Neuronal stem cell (in vitro differentiated cells): ENCODE measurements around the gene LIPE.
"Not testable (repeated sequence)": the region's sequence is repeated elsewhere in the genome, so short reads cannot be mapped to it uniquely, and the experiment has no call there.

ENCODE experiments used
- DNase-seq: peaks from one replicate; pipeline ENCODE4 v3.0.0-alpha.2; 2013; ENCODE audit warnings: low spot score
- H2AFZ ChIP-seq: one replicate; pipeline ENCODE4 v1.6.1; 2013; ENCODE audit warnings: mild to moderate bottlenecking, low read length, inconsistent platforms
- H2AK5ac ChIP-seq: 2 replicates; pipeline ENCODE4 v1.6.1; 2013; ENCODE audit warnings: low read depth, mild to moderate bottlenecking, inconsistent platforms, low read length, moderate library complexity, mixed read lengths
- H2BK120ac ChIP-seq: 2 replicates; pipeline ENCODE4 v1.6.1; 2013; ENCODE audit warnings: low read depth, mild to moderate bottlenecking, inconsistent platforms, low read length, moderate library complexity, mixed read lengths
- H2BK12ac ChIP-seq: one replicate; pipeline ENCODE4 v1.6.1; 2013; ENCODE audit warnings: low read length, inconsistent platforms
- H2BK15ac ChIP-seq: 2 replicates; pipeline ENCODE4 v1.6.1; 2013; ENCODE audit warnings: mild to moderate bottlenecking, low read length, inconsistent platforms, mixed read lengths
- H2BK5ac ChIP-seq: one replicate; pipeline ENCODE4 v1.6.1; 2013; ENCODE audit warnings: inconsistent platforms, mild to moderate bottlenecking, low read length, moderate library complexity
- H3K14ac ChIP-seq: one replicate; pipeline ENCODE4 v1.6.1; 2013; ENCODE audit warnings: low read length, inconsistent platforms
- H3K18ac ChIP-seq: 2 replicates; pipeline ENCODE4 v1.6.1; 2013; ENCODE audit warnings: low read length, inconsistent platforms
- H3K23ac ChIP-seq: 2 replicates; pipeline ENCODE4 v1.6.1; 2013; ENCODE audit warnings: low read depth, mild to moderate bottlenecking, mixed read lengths, low read length, inconsistent platforms; ENCODE audit not compliant: poor library complexity
- H3K27ac ChIP-seq: replicated peaks from 3 replicates; pipeline ENCODE4 v1.5.1; 2013; ENCODE audit warnings: low read length, inconsistent platforms
- H3K27me3 ChIP-seq, 3 experiments: 2 replicates each; pipeline ENCODE4 v1.6.1; 2013; ENCODE audit warnings: low read length in 3 of 3, mild to moderate bottlenecking in 2 of 3, inconsistent platforms in 1 of 3, low read depth in 1 of 3, mixed read lengths in 1 of 3, moderate library complexity in 1 of 3; ENCODE audit not compliant: control insufficient read depth in 3 of 3, insufficient read depth in 3 of 3
- H3K36me3 ChIP-seq, 2 donors: replicated peaks in 1 of 2; 2 replicates each; pipeline ENCODE4 v1.6.1; 2013; ENCODE audit warnings: low read length in 2 of 2; ENCODE audit not compliant: control insufficient read depth in 2 of 2, insufficient read depth in 2 of 2
- H3K4ac ChIP-seq: 2 replicates; pipeline ENCODE4 v1.6.1; 2013; ENCODE audit warnings: inconsistent platforms, mild to moderate bottlenecking, low read length, moderate library complexity
- H3K4me1 ChIP-seq, 2 donors: 1 replicate in 1 of 2; 2 replicates in 1 of 2; pipeline ENCODE4 v1.6.1; 2013; ENCODE audit warnings: low read length in 2 of 2, low read depth in 1 of 2; ENCODE audit not compliant: control insufficient read depth in 2 of 2, insufficient read depth in 1 of 2
- H3K4me2 ChIP-seq: one replicate; pipeline ENCODE4 v1.6.1; 2013; ENCODE audit warnings: mild to moderate bottlenecking, low read length, inconsistent platforms; ENCODE audit not compliant: insufficient read depth, poor library complexity, severe bottlenecking
- H3K4me3 ChIP-seq, 2 donors: 2 replicates each; pipeline ENCODE4 v1.5.1; 2013; ENCODE audit warnings: low read length in 2 of 2, mild to moderate bottlenecking in 2 of 2, inconsistent platforms in 1 of 2, moderate library complexity in 1 of 2
- H3K79me1 ChIP-seq: one replicate; pipeline ENCODE4 v1.6.1; 2013; ENCODE audit warnings: low read depth, mild to moderate bottlenecking, inconsistent platforms, low read length, moderate library complexity
- H3K9ac ChIP-seq: one replicate; pipeline ENCODE4 v1.6.1; 2013; ENCODE audit warnings: mild to moderate bottlenecking, low read depth, low read length, inconsistent platforms; ENCODE audit not compliant: poor library complexity
- H3K9me3 ChIP-seq, 2 donors: replicated peaks in 1 of 2; 2 replicates each; pipeline versions ENCODE3 to v1.6.1; 2013; ENCODE audit warnings: low read length in 2 of 2, mild to moderate bottlenecking in 2 of 2, inconsistent platforms in 1 of 2, low read depth in 1 of 2, mixed read lengths in 1 of 2, moderate library complexity in 1 of 2; ENCODE audit not compliant: control insufficient read depth in 2 of 2, insufficient read depth in 1 of 2
- H4K8ac ChIP-seq: one replicate; pipeline ENCODE4 v1.6.1; 2013; ENCODE audit warnings: low read depth, mild to moderate bottlenecking, inconsistent platforms, low read length, moderate library complexity
- H4K91ac ChIP-seq: one replicate; pipeline ENCODE4 v1.6.1; 2013; ENCODE audit warnings: low read length, low read depth, mild to moderate bottlenecking, inconsistent platforms; ENCODE audit not compliant: poor library complexity
- WGBS, 2 donors: extraction: QIAGEN DNeasy Blood & Tissue Kit; methylation state at CpG; one replicate each; pipeline ENCODE4 v1.1.7; 2013; ENCODE audit warnings: missing lambda C conversion rate in 2 of 2, mixed read lengths in 1 of 2; ENCODE audit not compliant: insufficient read length in 2 of 2, insufficient replicate concordance in 1 of 2; ENCODE audit errors: extremely low coverage in 2 of 2; 5-methylcytosine and 5-hydroxymethylcytosine counted together

LIPE gene

DNA sequence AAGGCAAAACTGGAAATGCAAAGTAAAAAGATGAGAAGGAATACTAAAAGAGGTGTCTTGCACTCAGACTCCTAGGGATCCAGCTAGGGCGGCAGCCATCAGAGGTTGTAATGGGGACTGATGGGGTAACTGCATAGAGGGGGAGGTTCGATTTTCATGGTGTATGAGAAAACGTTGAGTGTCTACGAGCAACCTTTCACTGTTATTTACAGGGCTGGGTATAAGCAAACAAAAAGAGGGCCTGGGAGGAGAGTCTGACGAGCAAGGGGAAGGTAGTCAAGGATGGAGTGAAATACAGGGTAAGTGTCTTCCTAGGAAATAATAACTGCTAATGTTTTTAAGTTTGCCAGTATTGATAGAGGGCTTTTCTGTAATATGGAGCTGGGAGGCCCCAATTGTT is 21.1 kb upstream of the LIPE start:
- H4K91ac ChIP-seq, H2BK15ac ChIP-seq, H3K18ac ChIP-seq, H3K4me2 ChIP-seq, H3K9ac ChIP-seq, H4K8ac ChIP-seq, H3K27ac ChIP-seq, H2AFZ ChIP-seq, H3K9me3 ChIP-seq, H3K4ac ChIP-seq, H2BK5ac ChIP-seq, H3K23ac ChIP-seq, H3K79me1 ChIP-seq, DNase-seq, H3K27me3 ChIP-seq, H2BK12ac ChIP-seq, H2AK5ac ChIP-seq, H3K4me3 ChIP-seq, H2BK120ac ChIP-seq, H3K4me1 ChIP-seq, H3K14ac ChIP-seq, H3K36me3 ChIP-seq: not testable (repeated sequence)
- WGBS, 2 donors: no CpG with 5 or more reads among the region's 5 CpGs

DNA sequence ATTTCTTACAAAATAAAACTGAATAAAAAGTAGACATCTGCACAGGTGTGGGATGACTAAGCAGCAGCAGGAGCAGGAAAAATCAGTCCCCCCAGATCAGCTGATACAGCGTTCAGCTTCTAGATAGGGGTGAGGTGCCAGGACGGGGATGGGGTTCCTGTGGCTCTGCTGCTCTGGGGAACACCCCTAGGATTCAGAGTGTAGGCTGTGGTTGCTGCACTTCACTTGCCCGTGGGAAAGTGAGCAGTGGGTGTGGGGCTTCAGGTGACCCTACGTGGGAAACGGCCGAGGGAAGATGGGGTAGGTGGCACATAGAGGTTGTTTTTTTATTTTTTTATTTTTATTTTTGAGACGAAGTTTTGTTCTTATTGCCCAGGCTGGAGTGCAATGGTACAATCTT is 18.8 kb upstream of the LIPE start:
- H3K4me1 ChIP-seq: peaks cover 0 to 3% of the 10 kb centered on the region in 2 donors
- no peak overlapping the region for H2AK5ac ChIP-seq
- H3K4me2 ChIP-seq: no peak overlapping the region
- no peak overlapping the region for H3K4ac ChIP-seq
- H2BK15ac ChIP-seq: no peak overlapping the region
- H3K4me3 ChIP-seq: no peak overlapping the region
- no peaks in the 10 kb centered on the region for H3K9me3 ChIP-seq
- no peak overlapping the region for H3K9ac ChIP-seq
- no peak overlapping the region for H2AFZ ChIP-seq
- H3K27ac ChIP-seq: no peak overlapping the region
- peaks cover 0 to 10% (median 0%) of the 10 kb centered on the region in 3 experiments for H3K27me3 ChIP-seq
- no peak overlapping the region for H4K8ac ChIP-seq
- no peak overlapping the region for H2BK120ac ChIP-seq
- no peaks in the 10 kb centered on the region for H3K36me3 ChIP-seq
- H4K91ac ChIP-seq: no peak overlapping the region
- no peaks in the 10 kb centered on the region for H3K79me1 ChIP-seq
- no peak for DNase-seq
- no peak overlapping the region for H3K23ac ChIP-seq
- H3K18ac ChIP-seq: no peak overlapping the region
- H2BK12ac ChIP-seq: no peak overlapping the region
- H2BK5ac ChIP-seq: no peak overlapping the region
- WGBS, 2 donors: 100% methylated on average over 1 of the region's 7 CpGs; no CpG with 5 or more reads in 1 of the 2 donors
- H3K14ac ChIP-seq: no peak overlapping the region

DNA sequence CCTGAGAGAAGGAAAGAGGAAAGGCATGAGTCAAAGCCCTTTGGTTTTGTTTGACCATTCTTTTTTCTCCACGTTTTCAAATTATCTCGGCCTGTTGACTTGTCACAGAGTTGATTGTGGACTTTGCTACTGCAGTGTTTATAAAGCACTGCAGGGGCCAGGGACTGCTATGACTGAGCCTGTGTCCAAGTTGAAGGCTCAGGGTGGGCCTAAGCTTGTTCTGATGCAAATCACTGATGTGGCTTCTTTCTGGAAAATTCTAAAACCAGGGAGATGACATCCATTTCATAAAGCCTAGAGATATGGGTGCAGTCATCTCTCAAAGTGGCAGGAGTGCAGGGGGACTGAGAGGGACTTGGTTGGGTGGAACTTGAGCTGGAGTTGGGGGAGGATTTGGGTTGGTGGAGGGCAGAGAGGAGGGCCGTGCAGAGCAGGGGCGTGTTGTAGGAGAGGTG is 16.8 kb upstream of the LIPE start:
- no peak overlapping the region for H2BK5ac ChIP-seq
- H3K9ac ChIP-seq: no peak overlapping the region
- no peak overlapping the region for H2AK5ac ChIP-seq
- no peak overlapping the region for H3K18ac ChIP-seq
- H3K79me1 ChIP-seq: no peaks in the 10 kb centered on the region
- no peaks in the 10 kb centered on the region for H3K9me3 ChIP-seq
- no peak overlapping the region for H3K27ac ChIP-seq
- H2AFZ ChIP-seq: no peak overlapping the region
- H4K91ac ChIP-seq: no peak overlapping the region
- peaks cover 0 to 3% of the 10 kb centered on the region in 2 donors for H3K4me1 ChIP-seq
- no peak for DNase-seq
- H3K4me3 ChIP-seq: no peak overlapping the region
- H3K23ac ChIP-seq: no peak overlapping the region
- H2BK120ac ChIP-seq: no peak overlapping the region
- peaks cover 0 to 10% (median 0%) of the 10 kb centered on the region in 3 experiments for H3K27me3 ChIP-seq
- H3K4me2 ChIP-seq: no peak overlapping the region
- H3K14ac ChIP-seq: no peak overlapping the region
- H4K8ac ChIP-seq: no peak overlapping the region
- no peak overlapping the region for H3K4ac ChIP-seq
- no peaks in the 10 kb centered on the region for H3K36me3 ChIP-seq
- WGBS, 2 donors: no CpG with 5 or more reads among the region's 4 CpGs
- no peak overlapping the region for H2BK12ac ChIP-seq
- no peak overlapping the region for H2BK15ac ChIP-seq

DNA sequence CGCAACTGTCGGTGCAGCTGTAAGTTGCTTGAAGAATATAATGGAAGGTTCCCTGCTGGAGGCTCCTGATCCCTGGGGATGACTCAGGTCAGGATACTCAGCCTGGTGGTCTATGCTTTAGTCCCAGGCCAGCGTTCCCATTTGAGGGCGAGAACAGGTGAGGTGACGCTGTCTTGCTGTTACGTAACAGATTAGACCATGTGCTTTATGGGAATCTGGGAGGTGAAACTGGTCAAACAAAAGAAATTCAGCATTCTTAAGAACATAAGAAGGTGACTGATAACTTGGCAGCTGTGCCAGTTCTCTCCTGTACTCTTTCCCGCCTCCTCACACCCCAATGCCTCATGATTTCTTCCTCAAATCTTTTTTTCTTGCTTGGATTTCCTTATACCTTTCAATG is 15.6 kb upstream of the LIPE start, which contains the start of gene CXCL17:
CXCL17 (minus strand) TSS at position 114 of the 400 bp plus-strand sequence. CDS start 114 bp downstream, outside the sequence.
- H2BK15ac ChIP-seq: no peak within 1 kb of the TSS
- peaks cover 0 to 3% of the 10 kb centered on the region in 2 donors for H3K4me1 ChIP-seq
- no peak within 1 kb of the TSS for H3K9ac ChIP-seq
- DNase-seq: no peak
- no peak within 1 kb of the TSS for H2BK12ac ChIP-seq
- H3K4me2 ChIP-seq: no peak within 1 kb of the TSS
- H4K8ac ChIP-seq: no peak within 1 kb of the TSS
- WGBS, 2 donors: no CpG with 5 or more reads among the region's 7 CpGs
- H3K14ac ChIP-seq: no peak within 1 kb of the TSS
- H2AK5ac ChIP-seq: no peak within 1 kb of the TSS
- H3K18ac ChIP-seq: no peak within 1 kb of the TSS
- no peak within 1 kb of the TSS for H2BK5ac ChIP-seq
- H3K36me3 ChIP-seq: no peaks in the 10 kb centered on the region
- H3K4ac ChIP-seq: no peak within 1 kb of the TSS
- peaks cover 0 to 9% (median 0%) of the 10 kb centered on the region in 3 experiments for H3K27me3 ChIP-seq
- no peak within 1 kb of the TSS for H4K91ac ChIP-seq
- no peak within 1 kb of the TSS for H3K27ac ChIP-seq
- H2BK120ac ChIP-seq: no peak within 1 kb of the TSS
- no peak within 1 kb of the TSS for H2AFZ ChIP-seq
- H3K23ac ChIP-seq: no peak within 1 kb of the TSS
- no peaks in the 10 kb centered on the region for H3K79me1 ChIP-seq
- H3K9me3 ChIP-seq: no peaks in the 10 kb centered on the region
- no peak within 1 kb of the TSS for H3K4me3 ChIP-seq
